Measurements from ENCODE around the gene MAN2B2. TPM values are rescaled to one million over a fixed set of nuclear protein-coding genes. Genes with fewer than 3 reads are reported as not detected.
A peak's percentile ranks its signal among the peaks of the same experiment; 100 is the strongest.

MAN2B2 gene
- total and polyA plus RNA-seq, 4 donors = 9.2 to 22.4 (median 17.8) TPM

DNA sequence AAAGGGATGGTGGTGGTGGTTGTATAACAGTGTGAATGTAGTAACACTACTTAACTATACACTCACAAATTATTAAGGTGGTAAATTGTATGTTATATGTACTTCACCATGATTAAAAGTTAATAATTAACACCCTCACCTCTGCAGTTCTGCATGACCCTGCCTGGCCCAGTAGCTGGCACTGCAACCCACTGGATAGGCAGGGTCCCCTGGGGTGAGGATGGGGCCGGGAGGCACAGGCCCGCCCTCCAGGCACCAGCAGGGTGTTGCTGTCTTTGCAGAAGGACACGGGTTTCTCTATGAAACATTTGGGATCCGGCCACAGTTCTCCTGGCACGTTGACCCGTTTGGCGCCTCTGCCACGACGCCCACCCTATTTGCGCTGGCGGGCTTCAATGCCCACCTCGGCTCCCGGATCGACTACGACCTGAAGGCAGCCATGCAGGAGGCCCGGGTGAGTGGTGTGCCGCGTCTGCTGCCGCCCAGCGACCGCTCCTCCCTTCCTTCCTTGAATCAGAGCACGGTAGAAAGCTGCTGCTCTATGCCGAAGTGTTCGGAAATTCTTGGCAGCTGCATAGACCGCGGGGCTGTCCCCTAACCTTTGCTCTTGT, 11.8 kb downstream of the MAN2B2 start:
- H3K36me3 ChIP-seq (ENCODE audit: control insufficient read depth, insufficient read depth, low read length) = peaks cover 59% of the 10 kb centered on the region
- no peaks in the 10 kb centered on the region for H3K4me1 ChIP-seq (ENCODE audit: control insufficient read depth, insufficient read depth, low read length)
- H3K9me3 ChIP-seq (ENCODE audit: control insufficient read depth, insufficient read depth, low read length) = peaks cover 2% of the 10 kb centered on the region
- no peak overlapping the region for H3K27ac ChIP-seq (ENCODE audit: low read depth, low read length)
- no peak overlapping the region for H3K4me3 ChIP-seq (ENCODE audit: low read depth, low read length)
- 73% methylated on average over 26 of the region's 26 CpGs for WGBS (ENCODE audit: insufficient coverage)
- no peak for DNase-seq (ENCODE audit: low read depth in 4 of 6, low spot score in 6 of 6)
- H3K27me3 ChIP-seq (ENCODE audit: control insufficient read depth, insufficient read depth, low read length) = no peaks in the 10 kb centered on the region

DNA sequence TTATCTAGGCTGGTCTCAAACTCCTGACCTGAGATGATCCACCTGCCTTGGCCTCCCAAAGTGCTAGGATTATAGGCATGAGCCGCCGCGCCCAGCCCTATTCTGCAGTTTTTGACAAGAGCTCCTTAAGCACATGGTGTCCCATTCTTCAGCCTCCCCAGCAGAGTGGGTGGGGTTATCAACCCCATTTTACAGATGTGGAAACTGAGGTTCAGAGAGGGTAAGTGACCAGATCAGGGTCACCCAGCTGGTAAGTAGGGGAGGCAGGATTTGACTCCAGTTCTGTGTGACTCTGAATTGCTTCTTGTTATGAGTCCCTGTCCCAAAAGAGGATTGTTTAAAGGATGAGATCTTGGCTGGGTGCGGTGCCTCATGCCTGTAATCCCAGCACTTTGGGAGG, 14.5 kb downstream of the MAN2B2 start:
- H3K4me3 ChIP-seq (ENCODE audit: low read depth, low read length) = no peak overlapping the region
- no peaks in the 10 kb centered on the region for H3K4me1 ChIP-seq (ENCODE audit: control insufficient read depth, insufficient read depth, low read length)
- DNase-seq (ENCODE audit: low read depth in 4 of 6, low spot score in 6 of 6) = no peak
- no peak overlapping the region for H3K27ac ChIP-seq (ENCODE audit: low read depth, low read length)
- WGBS (ENCODE audit: insufficient coverage) = 89% methylated on average over 3 of the region's 4 CpGs
- H3K9me3 ChIP-seq (ENCODE audit: control insufficient read depth, insufficient read depth, low read length) = no peaks in the 10 kb centered on the region
- H3K36me3 ChIP-seq (ENCODE audit: control insufficient read depth, insufficient read depth, low read length) = peaks cover 66% of the 10 kb centered on the region
- no peaks in the 10 kb centered on the region for H3K27me3 ChIP-seq (ENCODE audit: control insufficient read depth, insufficient read depth, low read length)

DNA sequence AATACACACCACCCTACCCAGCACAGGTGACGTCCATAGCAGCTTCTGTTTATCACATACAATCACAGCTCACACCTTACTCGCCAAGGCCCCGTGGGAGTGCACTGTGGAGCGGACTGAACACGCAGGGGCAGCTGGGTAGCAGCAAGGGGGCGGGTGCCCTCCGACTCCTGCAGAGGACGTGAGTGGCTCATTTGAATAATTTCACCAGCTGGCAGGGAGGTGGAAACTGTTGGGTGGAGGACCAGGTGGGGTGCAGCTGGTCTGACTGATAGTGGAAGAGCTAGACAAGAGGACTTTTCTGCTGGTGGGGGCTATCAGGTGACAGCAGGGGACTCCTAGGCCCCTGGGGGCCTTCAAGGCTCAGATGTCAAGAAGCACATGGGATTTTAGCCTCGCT, 16.3 kb downstream of the MAN2B2 start:
- DNase-seq (ENCODE audit: low read depth in 4 of 6, low spot score in 6 of 6) = peak in 1 of 6 donors; percentile 2
- no peak overlapping the region for H3K27ac ChIP-seq (ENCODE audit: low read depth, low read length)
- no peak overlapping the region for H3K4me3 ChIP-seq (ENCODE audit: low read depth, low read length)
- no peaks in the 10 kb centered on the region for H3K27me3 ChIP-seq (ENCODE audit: control insufficient read depth, insufficient read depth, low read length)
- H3K4me1 ChIP-seq (ENCODE audit: control insufficient read depth, insufficient read depth, low read length) = no peaks in the 10 kb centered on the region
- no peaks in the 10 kb centered on the region for H3K9me3 ChIP-seq (ENCODE audit: control insufficient read depth, insufficient read depth, low read length)
- 65% methylated on average over 8 of the region's 9 CpGs for WGBS (ENCODE audit: insufficient coverage)
- H3K36me3 ChIP-seq (ENCODE audit: control insufficient read depth, insufficient read depth, low read length) = peaks cover 70% of the 10 kb centered on the region

DNA sequence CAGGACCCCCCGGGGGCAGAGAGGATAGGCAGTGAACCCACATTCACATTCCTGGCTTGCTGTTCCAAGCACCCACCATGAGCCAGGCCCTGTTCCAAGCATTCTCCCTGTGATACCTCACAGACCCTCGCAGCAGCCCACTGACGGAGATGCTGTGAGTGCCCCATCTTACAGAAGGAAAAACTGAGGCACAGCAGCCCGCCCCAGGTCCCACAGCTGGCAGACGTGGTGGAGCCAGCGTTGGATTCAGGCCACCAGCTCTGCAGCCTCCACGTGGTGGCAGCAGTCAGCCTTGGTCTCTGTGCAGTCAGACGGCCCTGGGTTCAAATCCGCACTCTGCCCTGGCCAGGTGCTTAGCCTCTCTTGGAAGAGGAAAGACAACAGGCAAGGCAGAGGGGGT, 16.8 kb downstream of the MAN2B2 start:
- H3K27ac ChIP-seq (ENCODE audit: low read depth, low read length) = no peak overlapping the region
- no peaks in the 10 kb centered on the region for H3K27me3 ChIP-seq (ENCODE audit: control insufficient read depth, insufficient read depth, low read length)
- no peak overlapping the region for H3K4me3 ChIP-seq (ENCODE audit: low read depth, low read length)
- 81% methylated on average over 9 of the region's 9 CpGs for WGBS (ENCODE audit: insufficient coverage)
- DNase-seq (ENCODE audit: low read depth in 4 of 6, low spot score in 6 of 6) = no peak
- no peaks in the 10 kb centered on the region for H3K9me3 ChIP-seq (ENCODE audit: control insufficient read depth, insufficient read depth, low read length)
- H3K4me1 ChIP-seq (ENCODE audit: control insufficient read depth, insufficient read depth, low read length) = no peaks in the 10 kb centered on the region
- peaks cover 73% of the 10 kb centered on the region for H3K36me3 ChIP-seq (ENCODE audit: control insufficient read depth, insufficient read depth, low read length)

DNA sequence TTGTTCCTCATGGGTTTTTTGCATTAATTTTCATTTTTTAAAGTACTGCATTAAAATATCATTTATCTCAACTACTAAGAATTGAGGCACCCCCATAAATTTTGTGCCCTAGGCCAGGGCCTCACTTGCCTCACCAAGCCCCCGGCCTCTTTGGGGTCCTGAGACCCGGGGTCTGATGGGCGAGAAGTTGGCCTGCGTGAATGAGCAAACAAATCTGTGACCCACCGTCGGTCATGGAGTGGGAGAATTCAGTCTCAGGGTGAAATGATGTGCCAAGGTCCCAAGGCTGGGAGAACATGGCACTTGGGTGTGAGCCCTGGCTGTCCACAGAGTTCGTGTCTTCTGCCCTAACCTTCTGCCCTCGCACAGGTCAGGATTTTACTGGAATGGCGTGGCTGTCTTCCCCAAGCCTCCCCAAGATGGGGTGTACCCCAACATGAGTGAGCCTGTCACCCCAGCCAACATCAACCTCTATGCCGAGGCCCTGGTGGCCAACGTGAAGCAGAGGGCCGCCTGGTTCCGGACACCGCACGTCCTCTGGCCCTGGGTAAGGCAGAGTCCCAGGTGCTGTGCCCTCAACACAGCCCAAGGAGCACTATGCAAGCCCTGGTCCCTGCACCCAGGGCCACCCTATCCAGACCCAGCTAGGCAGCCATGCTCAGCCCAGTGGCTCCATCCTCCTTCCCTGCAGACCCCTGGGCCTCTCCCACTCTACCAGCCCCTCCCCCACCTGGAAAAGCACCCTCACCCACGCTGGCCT, 18.0 kb downstream of the MAN2B2 start:
- H3K36me3 ChIP-seq (ENCODE audit: control insufficient read depth, insufficient read depth, low read length) = peaks cover 75% of the 10 kb centered on the region
- no peak overlapping the region for H3K4me3 ChIP-seq (ENCODE audit: low read depth, low read length)
- H3K27ac ChIP-seq (ENCODE audit: low read depth, low read length) = no peak overlapping the region
- no peaks in the 10 kb centered on the region for H3K27me3 ChIP-seq (ENCODE audit: control insufficient read depth, insufficient read depth, low read length)
- no peaks in the 10 kb centered on the region for H3K9me3 ChIP-seq (ENCODE audit: control insufficient read depth, insufficient read depth, low read length)
- no peaks in the 10 kb centered on the region for H3K4me1 ChIP-seq (ENCODE audit: control insufficient read depth, insufficient read depth, low read length)
- WGBS (ENCODE audit: insufficient coverage) = 89% methylated on average over 16 of the region's 16 CpGs
- no peak for DNase-seq (ENCODE audit: low read depth in 4 of 6, low spot score in 6 of 6)

DNA sequence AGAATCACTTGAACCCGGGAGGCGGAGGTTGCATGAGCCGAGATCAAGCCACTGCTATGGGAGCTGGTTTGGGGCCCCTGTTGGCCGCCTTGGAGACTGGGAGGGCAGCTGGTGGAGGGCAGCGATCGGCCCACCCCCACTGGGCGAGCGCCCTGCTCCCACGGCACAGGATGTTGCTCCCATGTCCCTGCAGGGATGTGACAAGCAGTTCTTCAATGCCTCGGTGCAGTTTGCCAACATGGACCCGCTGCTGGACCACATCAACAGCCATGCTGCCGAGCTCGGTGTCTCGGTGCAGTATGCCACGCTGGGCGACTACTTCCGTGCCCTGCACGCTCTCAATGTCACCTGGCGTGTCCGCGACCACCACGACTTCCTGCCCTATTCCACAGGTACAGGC, 19.4 kb downstream of the MAN2B2 start:
- Histone ChIP-seq H3K36me3 (ENCODE audit: control insufficient read depth, insufficient read depth, low read length) (peaks cover 75% of the 10 kb centered on the region), H3K27ac (ENCODE audit: low read depth, low read length) (no peak overlapping the region), H3K27me3 (ENCODE audit: control insufficient read depth, insufficient read depth, low read length) (no peaks in the 10 kb centered on the region), H3K4me1 (ENCODE audit: control insufficient read depth, insufficient read depth, low read length) (no peaks in the 10 kb centered on the region), H3K9me3 (ENCODE audit: control insufficient read depth, insufficient read depth, low read length) (no peaks in the 10 kb centered on the region), H3K4me3 (ENCODE audit: low read depth, low read length) (no peak overlapping the region)
- 96% methylated on average over 22 of the region's 22 CpGs for WGBS (ENCODE audit: insufficient coverage)
- DNase-seq (ENCODE audit: low read depth in 4 of 6, low spot score in 6 of 6) = no peak

DNA sequence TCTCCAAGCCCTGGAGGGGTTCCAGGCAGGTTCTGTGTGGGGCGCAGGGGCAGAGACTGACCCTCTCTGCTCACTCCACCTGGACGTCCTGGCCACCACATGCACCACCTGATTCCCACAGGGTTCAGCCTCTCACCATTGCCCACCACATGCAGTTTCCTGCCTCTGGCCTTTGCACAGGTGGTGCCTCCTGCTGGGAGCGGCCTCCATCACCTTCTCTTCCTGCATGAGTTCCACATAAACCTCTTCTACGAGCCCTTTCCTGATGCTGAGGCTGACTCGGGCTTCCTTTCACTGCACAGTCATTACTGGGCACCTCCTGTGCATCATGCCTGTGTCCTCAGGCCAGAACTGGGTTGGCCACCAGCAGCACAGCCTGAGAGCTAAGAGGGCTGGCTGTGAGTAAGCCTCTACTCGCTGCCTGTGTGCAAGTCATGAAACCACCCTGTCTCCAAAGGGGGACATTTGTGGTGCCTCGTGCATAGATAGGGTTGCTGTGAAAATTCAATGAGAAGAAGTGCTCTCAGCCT, 19.9 kb downstream of the MAN2B2 start:
- H3K36me3 ChIP-seq (ENCODE audit: control insufficient read depth, insufficient read depth, low read length) = peaks cover 76% of the 10 kb centered on the region
- DNase-seq (ENCODE audit: low read depth in 4 of 6, low spot score in 6 of 6) = no peak
- 91% methylated on average over 7 of the region's 7 CpGs for WGBS (ENCODE audit: insufficient coverage)
- H3K4me1 ChIP-seq (ENCODE audit: control insufficient read depth, insufficient read depth, low read length) = no peaks in the 10 kb centered on the region
- no peaks in the 10 kb centered on the region for H3K9me3 ChIP-seq (ENCODE audit: control insufficient read depth, insufficient read depth, low read length)
- H3K4me3 ChIP-seq (ENCODE audit: low read depth, low read length) = no peak overlapping the region
- no peaks in the 10 kb centered on the region for H3K27me3 ChIP-seq (ENCODE audit: control insufficient read depth, insufficient read depth, low read length)
- no peak overlapping the region for H3K27ac ChIP-seq (ENCODE audit: low read depth, low read length)

DNA sequence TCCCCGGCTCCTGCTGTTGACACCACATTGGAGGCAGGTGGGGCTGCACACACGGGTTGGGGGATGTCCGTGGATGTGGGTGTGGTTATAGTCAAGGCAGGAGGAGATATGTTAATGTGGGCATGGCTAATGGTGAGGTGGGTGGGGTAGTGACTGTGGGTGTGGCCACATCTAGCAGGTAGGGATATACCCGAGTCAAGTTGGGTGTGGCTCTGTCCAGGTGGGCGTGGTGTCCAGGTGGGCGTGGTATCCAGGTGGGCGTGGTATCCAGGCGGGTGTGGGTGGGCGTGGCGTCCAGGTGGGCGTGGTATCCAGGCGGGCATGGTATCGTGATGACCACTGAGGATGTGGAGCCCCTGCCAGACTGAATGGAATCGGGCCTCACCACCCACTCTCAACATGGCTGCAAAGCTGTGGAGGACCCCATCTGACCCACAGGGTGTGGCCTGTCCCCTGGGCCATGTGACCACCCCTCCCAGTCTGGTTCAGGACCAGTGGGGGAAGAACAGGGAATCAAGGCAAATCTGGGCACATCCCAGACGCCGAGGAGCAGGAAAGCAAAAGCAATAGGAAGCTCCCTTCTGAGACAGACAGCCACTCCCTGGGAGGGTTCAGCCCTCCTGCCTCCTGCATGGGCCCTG, 21.0 kb downstream of the MAN2B2 start:
- 73% methylated on average over 16 of the region's 16 CpGs for WGBS (ENCODE audit: insufficient coverage)
- DNase-seq (ENCODE audit: low read depth in 4 of 6, low spot score in 6 of 6) = no peak
- Histone ChIP-seq H3K27ac (ENCODE audit: low read depth, low read length) (no peak overlapping the region), H3K9me3 (ENCODE audit: control insufficient read depth, insufficient read depth, low read length) (no peaks in the 10 kb centered on the region), H3K36me3 (ENCODE audit: control insufficient read depth, insufficient read depth, low read length) (peaks cover 73% of the 10 kb centered on the region), H3K27me3 (ENCODE audit: control insufficient read depth, insufficient read depth, low read length) (no peaks in the 10 kb centered on the region), H3K4me3 (ENCODE audit: low read depth, low read length) (no peak overlapping the region), H3K4me1 (ENCODE audit: control insufficient read depth, insufficient read depth, low read length) (no peaks in the 10 kb centered on the region)

DNA sequence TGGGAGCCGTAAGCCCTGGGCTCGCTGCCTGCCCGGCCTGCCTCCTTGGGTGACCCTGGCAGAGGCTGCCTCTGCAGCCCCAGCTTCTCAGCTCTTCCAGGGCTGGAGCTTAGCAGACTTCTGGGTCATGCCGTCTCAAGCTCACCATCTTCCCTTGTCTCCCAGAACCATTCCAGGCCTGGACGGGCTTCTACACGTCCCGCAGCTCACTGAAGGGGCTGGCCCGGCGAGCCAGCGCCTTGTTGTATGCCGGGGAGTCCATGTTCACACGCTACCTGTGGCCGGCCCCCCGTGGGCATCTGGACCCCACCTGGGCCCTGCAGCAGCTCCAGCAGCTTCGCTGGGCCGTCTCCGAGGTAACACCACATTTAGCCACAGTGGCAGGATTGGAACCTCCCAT, 22.0 kb downstream of the MAN2B2 start:
- Histone ChIP-seq H3K4me3 (ENCODE audit: low read depth, low read length) (no peak overlapping the region), H3K27ac (ENCODE audit: low read depth, low read length) (no peak overlapping the region), H3K36me3 (ENCODE audit: control insufficient read depth, insufficient read depth, low read length) (peaks cover 70% of the 10 kb centered on the region), H3K9me3 (ENCODE audit: control insufficient read depth, insufficient read depth, low read length) (no peaks in the 10 kb centered on the region), H3K27me3 (ENCODE audit: control insufficient read depth, insufficient read depth, low read length) (no peaks in the 10 kb centered on the region), H3K4me1 (ENCODE audit: control insufficient read depth, insufficient read depth, low read length) (no peaks in the 10 kb centered on the region)
- DNase-seq (ENCODE audit: low read depth in 4 of 6, low spot score in 6 of 6) = no peak
- WGBS (ENCODE audit: insufficient coverage) = 94% methylated on average over 17 of the region's 17 CpGs

Measured in spinal cord (tissue), 10 donors.